AG04450 (cell line): ENCODE measurements around the gene TMEM151A. TPM values are rescaled to one million over a fixed set of nuclear protein-coding genes. Genes with fewer than 3 reads are reported as not detected.

Experiments used
- CTCF ChIA-PET: fragments of 300-600, 350-600 bp; formaldehyde crosslinking; extraction: SDS; loops from one replicate; lab custom pipeline; 2022; ENCODE audit warnings: antibody characterized with exemption, inconsistent platforms; lab: Charles Lee
- POLR2A ChIA-PET: fragments of 350-600 bp; formaldehyde crosslinking; extraction: SDS; loops from one replicate; lab custom pipeline; 2021; ENCODE audit warnings: antibody characterized with exemption, inconsistent platforms; lab: Yijun Ruan, JAX
- DNase-seq: peaks from one replicate; pipeline ENCODE4 v3.0.0-alpha.2; 2011; ENCODE audit warnings: low read depth, low spot score
- H3K27ac ChIP-seq: one replicate; pipeline ENCODE4 v1.5.1; 2012; ENCODE audit warnings: low read depth, low read length, control low read depth
- H3K27me3 ChIP-seq: one replicate; pipeline ENCODE4 v1.6.0; 2012; ENCODE audit warnings: low read length; ENCODE audit not compliant: control insufficient read depth, insufficient read depth
- H3K4me3 ChIP-seq: 2 replicates; pipeline ENCODE4 v1.5.1; 2011; ENCODE audit warnings: mild to moderate bottlenecking, low read depth, low read length, control low read depth
- H3K9me3 ChIP-seq: 2 replicates; pipeline ENCODE4 v1.5.1; 2012; ENCODE audit warnings: low read length; ENCODE audit not compliant: control insufficient read depth, insufficient read depth
- CTCF ChIP-seq: IDR thresholded peaks from 2 replicates; pipeline ENCODE4 v1.5.1; 2011; ENCODE audit warnings: low read depth, low read length, control low read depth, inconsistent platforms
- polyA plus RNA-seq: library from polyadenylated mRNA; depleted of rRNA; stranded (reverse); fragments of >200 nt; gene quantifications from 2 replicates; pipeline ENCODE4 v1.2.3, GENCODE V29; 2011

The TMEM151A gene
- polyA plus RNA-seq, 1 experiment: not detected

GRCh38 chr11:66332371-66333219 is 40.9 kb downstream of the TMEM151A start:
- ChIA-PET CTCF (interaction anchor here (6.0 kb wide), 1 partner anchor 20 kb away, joined by 62 read pairs; no protein-coding TSS in a partner anchor), POLR2A (no interaction called here)

GRCh38 chr11:66333220-66333877 is 41.7 kb downstream of the TMEM151A start:
- ChIA-PET CTCF (interaction anchor here (0.5 to 6.0 kb wide), 2 partner anchors 21 to 564 kb away, joined by 6 to 62 read pairs; no protein-coding TSS in a partner anchor), POLR2A (interaction anchor here (3.7 kb wide), 1 partner anchor 21 kb away, joined by 99 read pairs; no protein-coding TSS in a partner anchor)
- Histone ChIP-seq H3K27ac (no peak overlapping the region), H3K27me3 (no peaks in the 10 kb centered on the region), H3K9me3 (peaks cover 3% of the 10 kb centered on the region; the same call in 1 of the 2 replicates), H3K4me3 (no peak overlapping the region; the same call in 1 of the 2 replicates)
- no peak for TF ChIP-seq CTCF
- no peak for DNase-seq

More at GRCh38 chr11:66332371-66333219, 40.9 kb downstream of the TMEM151A start:
- Histone ChIP-seq H3K27ac (no peak overlapping the region), H3K4me3 (no peak overlapping the region), H3K27me3 (no peaks in the 10 kb centered on the region), H3K9me3 (peaks cover 3% of the 10 kb centered on the region; the same call in 1 of the 2 replicates)
- DNase-seq: no peak
- TF ChIP-seq CTCF: no peak

GRCh38 chr11:66333896-66334604 is 42.4 kb downstream of the TMEM151A start:
- ChIA-PET CTCF (interaction anchor here (0.5 to 6.0 kb wide), 4 partner anchors 21 to 564 kb away, joined by 4 to 64 read pairs (median 34); partner anchors contain the start of gene YIF1A), POLR2A (interaction anchor here (1.7 to 3.7 kb wide), 4 partner anchors 17 to 45 kb away, joined by 5 to 99 read pairs (median 38); partner anchors contain the start of genes CD248 and YIF1A)
- Histone ChIP-seq H3K27me3 (no peaks in the 10 kb centered on the region), H3K9me3 (peaks cover 3% of the 10 kb centered on the region; the same call in 1 of the 2 replicates), H3K4me3 (peak overlapping the region; percentile 85), H3K27ac (no peak overlapping the region)
- no peak for DNase-seq
- no peak for TF ChIP-seq CTCF

- H3K4me3 ChIP-seq: peak overlapping the region; percentile 85
- CTCF ChIA-PET: interaction anchor here (0.6 to 2.3 kb wide), 4 partner anchors 13 to 54 kb away, joined by 4 to 64 read pairs (median 6); partner anchors contain the start of gene YIF1A
- no peak for TF ChIP-seq CTCF
Observed at GRCh38 chr11:66334605-66335442, 43.1 kb downstream of the TMEM151A start.

More at GRCh38 chr11:66334605-66335442, 43.1 kb downstream of the TMEM151A start:
- H3K9me3 ChIP-seq: peaks cover 3% of the 10 kb centered on the region; the same call in 1 of the 2 replicates
- H3K27ac ChIP-seq: peak overlapping the region; percentile 97
- H3K27me3 ChIP-seq: no peaks in the 10 kb centered on the region
- POLR2A ChIA-PET: interaction anchor here (0.5 to 3.7 kb wide), 6 partner anchors 10 to 778 kb away, joined by 4 to 99 read pairs (median 17); partner anchors contain the start of genes BRMS1, CD248 and YIF1A
- no peak for DNase-seq
